ENCODE results near the gene THAP9. TPM values are rescaled to one million over a fixed set of nuclear protein-coding genes. Genes with fewer than 3 reads are reported as not detected.

The THAP9 gene
- total RNA-seq, 4 donors from 2014 or later: 2.1 to 5.2 (median 2.9) TPM

GRCh38 chr4:82939414-82939813, 38.9 kb downstream of the THAP9 start:
- WGBS: 63% methylated on average over 2 of the region's 2 CpGs
- no peaks in the 10 kb centered on the region for H3K4me1 ChIP-seq
- no peak overlapping the region for H3K27ac ChIP-seq (replicated peaks in 1 of 4)
- no peak overlapping the region for H3K4me3 ChIP-seq
- H3K36me3 ChIP-seq: peaks cover 18 to 79% (median 48%) of the 10 kb centered on the region in 4 donors
- no peak for DNase-seq (ENCODE audit: extremely low spot score)
- no peak for TF ChIP-seq POLR2AphosphoS5 (IDR thresholded peaks at IDR 0.05)
- TF ChIP-seq EP300 (IDR thresholded peaks at IDR 0.05): no peak
- no peak for TF ChIP-seq POLR2A (IDR thresholded peaks at IDR 0.05; ENCODE audit: low read depth)
- TF ChIP-seq CTCF (IDR thresholded peaks at IDR 0.05): no peak
- H3K9me3 ChIP-seq: no peaks in the 10 kb centered on the region
- intact Hi-C loops (cut with DNase I): no loop called here
- H3K27me3 ChIP-seq: no peaks in the 10 kb centered on the region

- Histone ChIP-seq H3K9me3 (no peaks in the 10 kb centered on the region), H3K27ac (replicated peaks in 1 of 4) (no peak overlapping the region), H3K4me1 (no peaks in the 10 kb centered on the region), H3K36me3 (peaks cover 0 to 6% (median 3%) of the 10 kb centered on the region in 4 donors), H3K27me3 (no peaks in the 10 kb centered on the region), H3K4me3 (no peak overlapping the region)
- TF ChIP-seq EP300 (IDR thresholded peaks at IDR 0.05): no peak
- intact Hi-C loops (cut with DNase I): no loop called here
- no peak for DNase-seq (ENCODE audit: extremely low spot score)
Observed at GRCh38 chr4:82947498-82947897, 47.0 kb downstream of the THAP9 start.

- H3K4me3 ChIP-seq: no peak overlapping the region
- TF ChIP-seq CTCF (IDR thresholded peaks at IDR 0.05): no peak
- no peak for TF ChIP-seq POLR2A (IDR thresholded peaks at IDR 0.05; ENCODE audit: low read depth)
- no peak for TF ChIP-seq EP300 (IDR thresholded peaks at IDR 0.05)
- no peak for TF ChIP-seq POLR2AphosphoS5 (IDR thresholded peaks at IDR 0.05)
- H3K27ac ChIP-seq (replicated peaks in 1 of 4): no peak overlapping the region
- DNase-seq (ENCODE audit: extremely low spot score): no peak
- 96% methylated on average over 1 of the region's 1 CpG for WGBS
- intact Hi-C loops (cut with DNase I): no loop called here
- no peaks in the 10 kb centered on the region for H3K27me3 ChIP-seq
- no peaks in the 10 kb centered on the region for H3K4me1 ChIP-seq
- no peaks in the 10 kb centered on the region for H3K9me3 ChIP-seq
- peaks cover 0 to 7% (median 4%) of the 10 kb centered on the region in 4 donors for H3K36me3 ChIP-seq
Observed at GRCh38 chr4:82948647-82949204, 48.2 kb downstream of the THAP9 start.

GRCh38 chr4:82951196-82951595, 50.7 kb downstream of the THAP9 start:
- Histone ChIP-seq H3K4me3 (no peak overlapping the region), H3K4me1 (no peaks in the 10 kb centered on the region), H3K36me3 (peaks cover 0 to 7% (median 2%) of the 10 kb centered on the region in 4 donors), H3K9me3 (no peaks in the 10 kb centered on the region), H3K27ac (replicated peaks in 1 of 4) (no peak overlapping the region), H3K27me3 (no peaks in the 10 kb centered on the region)
- no peak for DNase-seq (ENCODE audit: extremely low spot score)
- 96% methylated on average over 2 of the region's 2 CpGs for whole genome bisulfite sequencing
- TF ChIP-seq POLR2AphosphoS5 (IDR thresholded peaks at IDR 0.05): no peak
- TF ChIP-seq EP300 (IDR thresholded peaks at IDR 0.05): no peak
- no peak for TF ChIP-seq CTCF (IDR thresholded peaks at IDR 0.05)
- TF ChIP-seq POLR2A (IDR thresholded peaks at IDR 0.05; ENCODE audit: low read depth): no peak
- intact Hi-C loops (cut with DNase I): no loop called here

- DNase-seq (ENCODE audit: extremely low spot score): no peak
- no peak overlapping the region for H3K4me3 ChIP-seq
- 97% methylated on average over 4 of the region's 4 CpGs for WGBS
- TF ChIP-seq EP300 (IDR thresholded peaks at IDR 0.05) (no peak), CTCF (IDR thresholded peaks at IDR 0.05) (no peak), POLR2AphosphoS5 (IDR thresholded peaks at IDR 0.05) (no peak), POLR2A (IDR thresholded peaks at IDR 0.05; ENCODE audit: low read depth) (no peak)
- no peaks in the 10 kb centered on the region for H3K9me3 ChIP-seq
- H3K27ac ChIP-seq (replicated peaks in 1 of 4): no peak overlapping the region
- H3K27me3 ChIP-seq: no peaks in the 10 kb centered on the region
- no peaks in the 10 kb centered on the region for H3K4me1 ChIP-seq
- intact Hi-C loops (cut with DNase I): no loop called here
- H3K36me3 ChIP-seq: peaks cover 0 to 7% (median 3%) of the 10 kb centered on the region in 4 donors
Observed at GRCh38 chr4:82954212-82954611, 53.7 kb downstream of the THAP9 start.

Data from esophagus muscularis mucosa (tissue), 4 donors.